GM18508 (cell line): ENCODE results near the gene KRTAP6-3.

Experiments
- ATAC-seq: cut with Tn5 transposase; IDR thresholded peaks from one replicate; pipeline ENCODE4 v1.9.1; 2021; ENCODE audit warnings: moderate number of reproducible peaks; ENCODE audit not compliant: insufficient read depth, unreplicated experiment

KRTAP6-3 gene, protein sequence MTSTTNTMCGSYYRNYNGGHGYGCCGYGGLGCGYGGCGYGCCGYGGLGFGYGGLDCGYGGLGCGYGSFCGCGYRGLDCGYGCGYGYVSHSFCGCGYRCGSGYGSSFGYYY

GRCh38 chr21:30592140-30592539 is at the start of gene KRTAP6-3:
Gene KRTAP6-3, plus strand, starts transcription at chr21:30592440. Its CDS starts 6 bp downstream, at chr21:30592446.
- ATAC-seq, result no peak

DNA sequence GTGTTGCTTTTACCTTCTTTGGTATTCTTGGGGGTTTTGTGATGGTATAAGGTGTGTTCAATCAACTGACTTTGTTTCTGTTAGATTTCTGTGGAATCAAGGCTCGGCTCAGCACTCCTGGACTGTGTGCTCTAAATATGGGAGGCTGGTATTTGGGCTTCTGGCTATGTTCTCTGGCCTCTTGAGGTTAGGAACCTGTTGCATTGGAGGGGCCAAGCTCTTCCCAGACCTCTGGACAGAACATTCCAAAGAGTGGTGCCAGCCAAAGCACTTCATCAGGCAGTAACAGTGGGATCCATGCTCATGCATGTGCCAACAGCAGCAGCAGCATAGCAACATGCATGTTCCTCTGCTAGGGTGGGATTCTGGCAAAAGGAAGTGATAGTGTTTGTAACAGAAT is 39.5 kb upstream of the KRTAP6-3 start:
- ATAC-seq, result no peak

DNA sequence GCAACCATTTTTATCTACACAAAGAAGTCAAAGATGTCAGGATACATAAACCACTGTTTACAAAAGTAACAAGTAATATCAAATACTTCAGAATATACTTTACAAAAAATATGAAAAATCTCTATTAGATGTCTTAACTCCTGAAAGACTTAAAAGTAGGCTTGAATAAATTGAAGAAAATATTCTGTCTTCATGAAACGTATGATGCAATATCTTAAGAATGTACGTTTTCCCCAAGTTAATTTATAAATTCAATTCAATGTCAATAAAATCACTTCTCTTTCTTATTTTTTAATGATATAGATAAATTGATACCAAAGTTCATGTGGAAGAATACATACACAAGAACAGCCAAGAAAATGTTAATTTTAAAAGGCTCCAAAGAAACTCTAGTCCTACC is 37.1 kb upstream of the KRTAP6-3 start:
- ATAC-seq, result no peak

DNA sequence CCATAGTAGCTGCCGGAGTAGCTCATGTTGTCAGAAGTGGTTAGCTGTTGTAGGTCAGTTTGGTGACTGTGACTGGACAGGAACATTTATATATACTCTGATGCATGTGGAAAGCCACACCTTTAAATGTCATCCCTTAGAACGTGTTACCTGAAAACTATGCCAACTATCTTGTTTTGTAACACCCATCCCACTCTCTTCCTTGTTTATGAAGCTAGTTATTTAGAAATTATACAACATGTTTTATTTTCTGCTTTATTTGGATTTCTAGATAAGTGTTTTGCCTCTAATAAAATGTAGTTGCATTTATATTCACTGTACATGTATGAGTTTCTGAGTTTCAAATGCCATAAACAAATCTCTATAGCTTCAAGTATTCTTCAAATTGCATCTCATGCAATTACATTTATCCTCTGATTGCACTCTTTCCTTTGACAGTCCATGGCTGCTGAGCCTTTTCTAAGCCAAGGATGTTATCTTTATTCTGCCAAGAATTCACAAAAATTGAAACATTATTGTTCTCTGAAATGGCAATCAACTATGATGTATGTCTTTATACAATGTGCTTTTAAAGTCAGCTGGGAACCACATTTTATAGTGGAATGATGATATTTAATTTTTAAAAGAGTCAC is 30.9 kb upstream of the KRTAP6-3 start, which contains the start of gene KRTAP19-7:
KRTAP19-7 (minus strand) TSS at position 51 of the 632 bp plus-strand sequence; CDS start at position 26, 25 bp downstream.
- no peak for ATAC-seq

DNA sequence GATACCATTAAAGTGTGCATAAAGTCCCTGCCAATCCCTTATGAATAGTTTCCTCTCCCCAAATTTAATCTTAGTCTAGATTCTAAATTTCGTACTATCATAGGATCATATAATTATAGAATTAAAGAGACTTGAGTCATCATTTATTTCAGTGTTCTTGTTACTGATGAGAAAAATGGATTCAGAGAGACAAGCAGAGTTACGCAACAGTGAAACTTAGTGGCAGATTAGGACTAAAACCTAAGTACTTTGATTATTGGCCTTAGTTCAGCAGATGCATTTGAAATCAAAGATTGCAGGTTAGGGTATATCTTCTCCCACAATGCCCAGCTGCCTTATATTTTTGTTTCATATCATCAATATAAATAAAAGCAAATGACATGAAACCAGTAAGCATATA is 30.3 kb upstream of the KRTAP6-3 start:
- ATAC-seq, result no peak

- no peak for ATAC-seq
These were observed 29.2 kb upstream of the KRTAP6-3 start for GRCh38 chr21:30563072-30563471.

DNA sequence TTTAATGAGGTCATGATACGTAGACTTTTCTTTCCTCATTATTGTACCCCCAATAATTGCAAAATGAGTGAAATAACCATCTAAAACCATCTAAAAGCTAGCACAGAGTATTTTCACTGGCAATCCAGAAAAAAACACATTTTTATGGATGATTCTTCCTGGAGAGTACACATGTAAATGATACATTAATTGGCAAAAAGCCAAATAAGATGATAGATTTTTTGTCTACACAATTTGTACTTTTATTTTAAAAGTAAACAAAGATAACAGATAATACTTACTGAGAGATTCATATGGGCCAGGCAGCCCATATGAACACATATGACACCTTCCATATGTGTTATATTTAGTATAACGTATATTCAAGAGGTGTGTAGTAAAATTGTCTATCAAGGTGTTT is 28.6 kb upstream of the KRTAP6-3 start:
- ATAC-seq, result no peak

DNA sequence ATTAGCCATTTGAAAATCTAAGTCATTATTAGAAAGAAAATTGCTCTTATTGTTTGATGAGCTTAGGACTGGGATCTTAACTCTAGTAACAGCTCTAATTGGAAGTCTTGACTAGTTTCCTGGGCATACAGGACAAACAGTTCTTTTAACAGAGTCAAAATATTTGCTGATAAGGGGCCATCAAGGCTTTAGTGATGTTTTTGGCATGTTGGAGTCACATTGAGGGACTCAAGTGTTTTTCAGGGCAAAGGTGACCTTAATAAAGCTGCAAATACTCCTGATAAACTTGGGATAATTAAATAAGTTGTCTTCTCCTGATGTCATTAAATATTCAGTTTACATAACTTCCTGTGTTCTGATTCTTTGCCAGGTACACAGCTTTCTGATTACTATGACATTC is 24.6 kb upstream of the KRTAP6-3 start:
- no peak for ATAC-seq

DNA sequence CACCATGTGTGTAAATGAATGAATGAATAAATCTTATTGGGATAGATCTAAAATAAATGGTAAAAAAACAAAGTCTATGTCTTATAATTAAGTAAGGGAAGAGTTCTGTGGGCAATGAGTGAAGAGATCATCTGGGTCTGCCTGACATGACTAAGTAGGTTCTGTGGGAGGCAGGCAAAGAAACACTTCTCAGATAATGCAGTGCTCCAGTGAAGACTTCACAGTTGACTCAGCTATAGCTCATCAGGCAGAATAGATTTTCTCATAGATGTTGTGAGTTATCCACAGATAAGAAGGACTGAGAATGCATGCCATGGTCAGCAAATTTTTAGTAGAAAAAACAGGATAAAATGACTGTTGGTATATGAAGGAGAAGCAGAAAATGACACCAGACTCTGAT is 14.5 kb upstream of the KRTAP6-3 start:
- ATAC-seq, result no peak

DNA sequence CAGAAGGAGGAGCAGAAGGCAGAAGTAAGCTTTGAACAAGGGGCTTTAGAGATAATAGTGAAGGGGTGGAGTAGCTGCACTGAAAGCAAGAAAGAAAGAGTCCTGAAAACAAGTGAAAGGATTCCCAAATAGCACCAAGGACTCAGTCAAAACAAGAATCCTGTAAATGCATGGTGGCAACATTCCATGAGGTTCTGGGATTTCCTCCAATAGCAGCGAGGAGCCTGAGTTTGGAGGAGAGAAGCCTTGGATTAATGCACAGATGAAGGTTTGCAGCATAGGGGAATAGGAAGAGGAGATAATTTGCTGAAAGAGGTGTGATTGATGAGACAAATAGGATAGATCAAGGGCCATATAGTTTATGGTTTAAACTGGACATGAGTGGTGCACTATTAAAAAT is 12.9 kb upstream of the KRTAP6-3 start:
- no peak for ATAC-seq

GRCh38 chr21:30580132-30580531 is 12.1 kb upstream of the KRTAP6-3 start:
- ATAC-seq, result no peak

- no peak for ATAC-seq
These were observed 9.4 kb upstream of the KRTAP6-3 start for GRCh38 chr21:30582870-30583269.

DNA sequence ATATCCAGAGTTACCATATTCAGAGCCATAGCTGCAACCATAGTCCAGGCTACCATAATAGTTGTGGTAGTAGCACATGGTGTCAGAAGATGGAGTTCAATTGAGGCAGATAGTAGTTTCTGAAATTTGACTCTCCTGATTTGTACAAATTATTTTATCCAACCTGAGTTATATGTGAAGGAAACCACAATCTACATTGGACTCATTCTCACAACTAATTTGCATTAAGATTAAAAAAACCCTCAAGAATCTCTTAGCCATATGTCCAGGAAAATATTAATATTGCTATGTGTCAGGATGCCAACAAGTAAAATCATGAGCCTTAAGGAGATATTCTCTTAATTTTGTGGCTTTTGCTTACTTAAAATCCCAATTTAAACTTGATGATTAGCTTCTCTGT is 1.9 kb upstream of the KRTAP6-3 start, which contains the start of gene KRTAP22-2:
KRTAP22-2 (minus strand) TSS at position 101 of the 400 bp plus-strand sequence.
- no peak for ATAC-seq

DNA sequence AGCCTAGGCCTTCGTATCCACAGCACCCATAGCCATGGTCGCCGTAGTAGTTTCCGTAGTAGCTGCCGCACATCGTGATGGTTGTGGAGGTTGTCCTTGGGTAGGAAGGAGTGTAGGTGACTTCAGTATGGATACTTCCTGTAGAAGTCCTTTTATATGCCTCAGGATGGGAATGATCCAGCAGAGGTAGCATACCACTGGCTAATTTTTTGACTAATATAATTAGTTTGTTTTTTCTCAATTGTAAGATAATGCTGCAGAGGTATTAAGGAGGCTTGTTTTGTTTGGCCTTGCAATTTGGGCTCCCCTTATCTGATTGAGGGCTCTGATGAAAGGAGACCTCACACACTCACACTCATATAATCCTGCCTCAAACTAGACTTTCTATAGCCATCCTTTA is 6.6 kb downstream of the KRTAP6-3 start, which contains the start of gene KRTAP6-2:
KRTAP6-2 (minus strand) TSS at position 101 of the 400 bp plus-strand sequence; CDS start at position 73, 28 bp downstream.
- no peak for ATAC-seq

DNA sequence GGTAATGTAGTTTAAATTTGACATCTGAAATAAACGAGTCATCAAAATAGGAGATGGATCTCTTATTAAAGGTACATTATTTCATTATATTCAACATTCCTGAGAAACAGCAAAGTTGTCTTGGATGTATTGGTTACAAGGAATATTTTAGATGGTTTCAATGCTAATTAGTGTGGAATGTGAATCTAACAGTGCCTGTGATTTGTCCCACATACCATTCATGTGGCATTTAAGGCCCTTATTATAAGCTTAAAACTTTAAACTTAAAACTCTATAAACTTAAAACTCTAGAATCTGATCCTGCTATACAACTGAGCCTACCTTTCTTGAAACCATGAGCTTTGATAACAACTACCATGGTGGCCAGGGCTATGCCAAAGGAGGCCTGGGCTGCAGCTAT is 8.5 kb downstream of the KRTAP6-3 start, which contains the start of gene KRTAP22-1:
KRTAP22-1 (plus strand) TSS at position 301 of the 400 bp plus-strand sequence.
- ATAC-seq, result no peak

- no peak for ATAC-seq
These were observed 13.7 kb downstream of the KRTAP6-3 start for GRCh38 chr21:30605968-30606367.

GRCh38 chr21:30612132-30612531 is 19.9 kb downstream of the KRTAP6-3 start:
- no peak for ATAC-seq

- ATAC-seq, result no peak
These were observed 21.6 kb downstream of the KRTAP6-3 start, which contains the start of gene KRTAP6-1 for GRCh38 chr21:30613836-30614235. Gene KRTAP6-1, minus strand, starts transcription at chr21:30613930. Its CDS starts 26 bp downstream, at chr21:30613904.

GRCh38 chr21:30615199-30615598 is 23.0 kb downstream of the KRTAP6-3 start:
- no peak for ATAC-seq

GRCh38 chr21:30616125-30616524 is 23.9 kb downstream of the KRTAP6-3 start, which contains the start of gene KRTAP20-1:
Gene KRTAP20-1, plus strand, starts transcription at chr21:30616425. Its CDS starts 30 bp downstream, at chr21:30616455.
- no peak for ATAC-seq

GRCh38 chr21:30620080-30620479 is 27.8 kb downstream of the KRTAP6-3 start:
- ATAC-seq, result no peak

DNA sequence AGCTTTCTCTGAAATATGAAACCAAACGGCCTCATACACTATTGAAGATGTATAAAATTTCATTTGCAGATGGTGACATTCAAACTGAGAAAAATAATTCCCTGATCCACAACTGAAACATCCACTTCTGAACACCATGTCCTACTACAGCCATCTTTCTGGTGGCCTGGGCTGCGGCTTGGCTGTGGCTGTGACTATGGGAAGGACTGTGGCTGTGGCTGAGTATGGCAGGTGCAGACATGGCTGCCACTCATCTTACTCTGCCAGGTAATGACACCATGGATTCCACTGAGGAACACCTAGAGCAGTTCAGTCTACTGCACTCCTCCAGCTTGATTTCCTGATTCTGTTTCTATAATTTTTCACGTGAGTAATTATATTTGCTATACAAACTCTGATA is 28.3 kb downstream of the KRTAP6-3 start, which contains the start of gene KRTAP20-4:
KRTAP20-4 (plus strand) TSS at position 106 of the 400 bp plus-strand sequence.
- ATAC-seq, result no peak
